ENCODE measurements around the gene C11orf52. TPM values are rescaled to one million over a fixed set of nuclear protein-coding genes. Genes with fewer than 3 reads are reported as not detected.

C11orf52 gene
- total and polyA plus RNA-seq, 2 of the 13 experiments (the other 11 are each of a cell fraction or from before 2014, with no cell fraction given) = 7.4 to 11.0 TPM

DNA sequence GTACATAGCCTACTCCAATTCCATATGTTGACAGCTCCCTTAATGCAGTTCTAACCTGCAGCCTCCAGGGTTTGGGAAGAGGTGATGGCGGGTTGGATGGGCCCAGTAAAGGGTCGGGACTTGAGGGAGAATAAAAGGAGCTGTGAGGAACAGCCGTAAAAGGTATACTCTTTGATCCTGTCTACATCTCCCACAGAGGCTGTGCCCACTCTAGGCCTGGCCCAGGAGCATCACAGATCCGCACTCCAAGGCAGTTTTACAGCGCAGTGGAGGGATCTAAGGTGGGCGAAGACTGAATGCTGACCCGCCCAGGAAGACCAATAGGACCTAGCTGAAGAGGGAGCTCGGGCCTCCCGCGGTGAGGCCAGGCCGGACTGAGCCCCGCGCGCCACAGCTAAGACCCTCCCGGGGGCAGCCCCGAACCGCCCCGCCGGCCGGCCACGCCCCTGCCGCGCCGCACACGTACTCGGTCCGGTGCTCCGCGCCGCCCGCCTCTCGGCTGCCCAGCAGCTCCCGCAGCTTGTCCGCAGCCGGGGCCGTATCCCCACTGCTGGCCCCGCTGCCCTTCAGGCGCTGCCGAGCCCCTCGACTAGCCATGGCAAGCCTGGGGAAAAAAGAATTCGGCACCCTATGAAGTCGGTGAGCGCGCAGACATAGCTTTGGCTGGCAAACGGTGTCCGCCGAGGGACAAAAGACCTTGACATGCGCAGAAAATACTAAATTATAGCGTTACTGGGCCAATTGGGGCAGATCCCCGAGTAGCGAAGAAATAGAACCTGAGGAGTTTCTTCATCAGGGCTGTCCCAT, 47.6 kb upstream of the C11orf52 start, which contains the start of gene ALG9 (continued):
- TF ChIP-seq ZSCAN9 (CRISPR knock-in tag; IDR thresholded peaks at IDR 0.05; ENCODE audit: borderline replicate concordance) (no peak; the same call in 1 of the 2 replicates), HOXA5 (CRISPR knock-in tag; IDR thresholded peaks at IDR 0.05) (peak; percentile 34; the same call in 1 of the 2 replicates), JDP2 (CRISPR knock-in tag; IDR thresholded peaks at IDR 0.05; ENCODE audit: borderline replicate concordance) (no peak), RFXANK (CRISPR knock-in tag; IDR thresholded peaks at IDR 0.05) (no peak), ARNT2 (CRISPR knock-in tag; IDR thresholded peaks at IDR 0.05; ENCODE audit: low read depth) (peak; percentile 35; the same call in 1 of the 2 replicates), PHF5A (CRISPR knock-in tag; IDR thresholded peaks at IDR 0.05; ENCODE audit: low read depth, unreplicated experiment) (peak; percentile 12), ZNF382 (CRISPR knock-in tag; IDR thresholded peaks at IDR 0.05; ENCODE audit: borderline replicate concordance) (no peak), IRF2 (CRISPR knock-in tag; IDR thresholded peaks at IDR 0.05) (peak; percentile 65; the same call in 1 of the 2 replicates), CEBPG (CRISPR knock-in tag; IDR thresholded peaks at IDR 0.05) (no peak), ZNF615 (CRISPR knock-in tag; IDR thresholded peaks at IDR 0.05; ENCODE audit: borderline replicate concordance) (no peak), GLI4 (CRISPR knock-in tag; IDR thresholded peaks at IDR 0.05; ENCODE audit: borderline replicate concordance) (no peak), ZNF883 (CRISPR knock-in tag; IDR thresholded peaks at IDR 0.05; ENCODE audit: not compliant biosample characterization) (peak; percentile 61), CREB1 (IDR thresholded peaks at IDR 0.05) (no peak), CREB1 (CRISPR knock-in tag; IDR thresholded peaks at IDR 0.05) (no peak; the same call in 1 of the 2 replicates), MAFK (conservative IDR thresholded peaks at IDR 0.05 in 1 of 2, IDR thresholded peaks at IDR 0.05 in 1 of 2; ENCODE audit: low read length in 2 of 2) (no peak), ZNF317 (CRISPR knock-in tag; IDR thresholded peaks at IDR 0.05) (no peak), MXI1 (IDR thresholded peaks at IDR 0.05; ENCODE audit: borderline replicate concordance, low read depth, low read length) (0 out of 3 replicates have a peak, but pooled peaks have one; percentile 46), EHMT2 (IDR thresholded peaks at IDR 0.05; ENCODE audit: borderline replicate concordance, low read depth, low read length) (no peak)
- TF ChIP-seq, protein P1, sequence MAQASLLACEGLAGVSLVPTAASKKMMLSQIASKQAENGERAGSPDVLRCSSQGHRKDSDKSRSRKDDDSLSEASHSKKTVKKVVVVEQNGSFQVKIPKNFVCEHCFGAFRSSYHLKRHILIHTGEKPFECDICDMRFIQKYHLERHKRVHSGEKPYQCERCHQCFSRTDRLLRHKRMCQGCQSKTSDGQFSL (CRISPR knock-in tag; IDR thresholded peaks at IDR 0.05) = no peak
- TF ChIP-seq, protein P2, sequence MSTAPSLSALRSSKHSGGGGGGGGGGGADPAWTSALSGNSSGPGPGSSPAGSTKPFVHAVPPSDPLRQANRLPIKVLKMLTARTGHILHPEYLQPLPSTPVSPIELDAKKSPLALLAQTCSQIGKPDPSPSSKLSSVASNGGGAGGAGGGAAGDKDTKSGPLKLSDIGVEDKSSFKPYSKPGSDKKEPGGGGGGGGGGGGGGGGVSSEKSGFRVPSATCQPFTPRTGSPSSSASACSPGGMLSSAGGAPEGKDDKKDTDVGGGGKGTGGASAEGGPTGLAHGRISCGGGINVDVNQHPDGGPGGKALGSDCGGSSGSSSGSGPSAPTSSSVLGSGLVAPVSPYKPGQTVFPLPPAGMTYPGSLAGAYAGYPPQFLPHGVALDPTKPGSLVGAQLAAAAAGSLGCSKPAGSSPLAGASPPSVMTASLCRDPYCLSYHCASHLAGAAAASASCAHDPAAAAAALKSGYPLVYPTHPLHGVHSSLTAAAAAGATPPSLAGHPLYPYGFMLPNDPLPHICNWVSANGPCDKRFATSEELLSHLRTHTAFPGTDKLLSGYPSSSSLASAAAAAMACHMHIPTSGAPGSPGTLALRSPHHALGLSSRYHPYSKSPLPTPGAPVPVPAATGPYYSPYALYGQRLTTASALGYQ (CRISPR knock-in tag; IDR thresholded peaks at IDR 0.05) = 0 out of 2 replicates have a peak, but pooled peaks have one; percentile 36
- TF ChIP-seq, protein P3, sequence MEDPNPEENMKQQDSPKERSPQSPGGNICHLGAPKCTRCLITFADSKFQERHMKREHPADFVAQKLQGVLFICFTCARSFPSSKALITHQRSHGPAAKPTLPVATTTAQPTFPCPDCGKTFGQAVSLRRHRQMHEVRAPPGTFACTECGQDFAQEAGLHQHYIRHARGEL (CRISPR knock-in tag; IDR thresholded peaks at IDR 0.05) = no peak
- TF ChIP-seq, protein P4, sequence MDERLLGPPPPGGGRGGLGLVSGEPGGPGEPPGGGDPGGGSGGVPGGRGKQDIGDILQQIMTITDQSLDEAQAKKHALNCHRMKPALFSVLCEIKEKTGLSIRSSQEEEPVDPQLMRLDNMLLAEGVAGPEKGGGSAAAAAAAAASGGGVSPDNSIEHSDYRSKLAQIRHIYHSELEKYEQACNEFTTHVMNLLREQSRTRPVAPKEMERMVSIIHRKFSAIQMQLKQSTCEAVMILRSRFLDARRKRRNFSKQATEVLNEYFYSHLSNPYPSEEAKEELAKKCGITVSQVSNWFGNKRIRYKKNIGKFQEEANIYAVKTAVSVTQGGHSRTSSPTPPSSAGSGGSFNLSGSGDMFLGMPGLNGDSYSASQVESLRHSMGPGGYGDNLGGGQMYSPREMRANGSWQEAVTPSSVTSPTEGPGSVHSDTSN (CRISPR knock-in tag; IDR thresholded peaks at IDR 0.05) = no peak
- TF ChIP-seq, protein P5, sequence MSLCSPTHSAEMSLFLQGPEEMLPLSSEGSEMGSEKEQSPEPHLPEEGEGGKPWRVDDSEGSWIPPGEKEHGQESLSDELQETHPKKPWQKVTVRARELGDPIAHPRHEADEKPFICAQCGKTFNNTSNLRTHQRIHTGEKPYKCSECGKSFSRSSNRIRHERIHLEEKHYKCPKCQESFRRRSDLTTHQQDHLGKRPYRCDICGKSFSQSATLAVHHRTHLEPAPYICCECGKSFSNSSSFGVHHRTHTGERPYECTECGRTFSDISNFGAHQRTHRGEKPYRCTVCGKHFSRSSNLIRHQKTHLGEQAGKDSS (CRISPR knock-in tag; IDR thresholded peaks at IDR 0.05; ENCODE audit: borderline replicate concordance, low read depth) = peak; percentile 74; the same call in 1 of the 2 replicates
- TF ChIP-seq, protein P6, sequence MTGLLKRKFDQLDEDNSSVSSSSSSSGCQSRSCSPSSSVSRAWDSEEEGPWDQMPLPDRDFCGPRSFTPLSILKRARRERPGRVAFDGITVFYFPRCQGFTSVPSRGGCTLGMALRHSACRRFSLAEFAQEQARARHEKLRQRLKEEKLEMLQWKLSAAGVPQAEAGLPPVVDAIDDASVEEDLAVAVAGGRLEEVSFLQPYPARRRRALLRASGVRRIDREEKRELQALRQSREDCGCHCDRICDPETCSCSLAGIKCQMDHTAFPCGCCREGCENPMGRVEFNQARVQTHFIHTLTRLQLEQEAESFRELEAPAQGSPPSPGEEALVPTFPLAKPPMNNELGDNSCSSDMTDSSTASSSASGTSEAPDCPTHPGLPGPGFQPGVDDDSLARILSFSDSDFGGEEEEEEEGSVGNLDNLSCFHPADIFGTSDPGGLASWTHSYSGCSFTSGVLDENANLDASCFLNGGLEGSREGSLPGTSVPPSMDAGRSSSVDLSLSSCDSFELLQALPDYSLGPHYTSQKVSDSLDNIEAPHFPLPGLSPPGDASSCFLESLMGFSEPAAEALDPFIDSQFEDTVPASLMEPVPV (CRISPR knock-in tag; IDR thresholded peaks at IDR 0.05) = peak; percentile 82; the same call in 1 of the 2 replicates
